Measurements from ENCODE around the gene TRAF4. TPM values are rescaled to one million over a fixed set of nuclear protein-coding genes. Genes with fewer than 3 reads are reported as not detected.
A peak's percentile ranks its signal among the peaks of the same experiment; 100 is the strongest.
"Not testable (repeated sequence)": the region's sequence is repeated elsewhere in the genome, so short reads cannot be mapped to it uniquely, and the experiment has no call there.

Gene TRAF4
- total and polyA plus RNA-seq, 12 donors = 1.3 to 6.4 (median 3.8) TPM

- no peak for TF ChIP-seq CTCF (IDR thresholded peaks at IDR 0.05)
- H3K27me3 ChIP-seq = no peaks in the 10 kb centered on the region
- ATAC-seq (no peak), DNase-seq (no peak)
- H3K27ac ChIP-seq = no peak overlapping the region
- H3K4me1 ChIP-seq = peaks cover 27 to 80% (median 62%) of the 10 kb centered on the region in 9 donors
- H3K36me3 ChIP-seq = peaks cover 0 to 47% (median 34%) of the 10 kb centered on the region in 9 donors
- 77 to 82% methylated on average over 6 of the region's 6 CpGs for WGBS, 2 donors
- intact Hi-C loops (cut with DNase I) = loop anchor here in 4 of 10 donors (10.0 kb wide), 2 partner anchors 192 to 392 kb away; no protein-coding TSS in a partner anchor
- no peak overlapping the region for H3K4me3 ChIP-seq
- no peaks in the 10 kb centered on the region for H3K9me3 ChIP-seq
Measured at GRCh38 chr17:28723159-28723835, 20.5 kb upstream of the TRAF4 start.

- intact Hi-C loops (cut with DNase I) = loop anchor here in 4 of 10 donors (10.0 kb wide), 2 partner anchors 191 to 391 kb away; no protein-coding TSS in a partner anchor
- DNase-seq = not testable (repeated sequence)
Measured at GRCh38 chr17:28723836-28724499, 19.8 kb upstream of the TRAF4 start.

GRCh38 chr17:28724500-28725165, 19.2 kb upstream of the TRAF4 start:
- Histone ChIP-seq H3K9me3 (no peaks in the 10 kb centered on the region), H3K27ac (peak overlapping the region in 2 of 10 donors; percentile 75 to 95), H3K4me3 (peak overlapping the region in 1 of 10 donors; percentile 83), H3K36me3 (peaks cover 0 to 47% (median 34%) of the 10 kb centered on the region in 9 donors), H3K4me1 (peaks cover 27 to 77% (median 51%) of the 10 kb centered on the region in 9 donors), H3K27me3 (no peaks in the 10 kb centered on the region)
- intact Hi-C loops (cut with DNase I) = loop anchor here in 6 of 10 donors (5.0 to 10.0 kb wide), 5 partner anchors 38 to 390 kb away; partner anchors contain the start of genes PHF12 (in 4 of the 6) and DHRS13 (in 1 of the 6)
- WGBS, 2 donors = 81 to 86% methylated on average over 10 of the region's 10 CpGs
- ATAC-seq = no peak
- TF ChIP-seq CTCF (IDR thresholded peaks at IDR 0.05) = no peak
- no peak for DNase-seq

More at GRCh38 chr17:28723836-28724499, 19.8 kb upstream of the TRAF4 start:
- Histone ChIP-seq H3K36me3 (peaks cover 0 to 47% (median 34%) of the 10 kb centered on the region in 9 donors), H3K4me1 (peaks cover 27 to 75% (median 55%) of the 10 kb centered on the region in 9 donors)
- not testable (repeated sequence) for H3K4me3 ChIP-seq, H3K27ac ChIP-seq, H3K27me3 ChIP-seq, H3K9me3 ChIP-seq, ATAC-seq
- 74 to 78% methylated on average over 4 of the region's 4 CpGs for WGBS, 2 donors

- no peak for TF ChIP-seq CTCF (IDR thresholded peaks at IDR 0.05)
- Histone ChIP-seq H3K36me3 (peaks cover 0 to 47% (median 34%) of the 10 kb centered on the region in 9 donors), H3K27me3 (no peaks in the 10 kb centered on the region), H3K4me3 (peak overlapping the region in 9 of 10 donors; percentile 50 to 89 (median 79)), H3K9me3 (no peaks in the 10 kb centered on the region), H3K27ac (peak overlapping the region in 7 of 10 donors; percentile 5 to 98 (median 69)), H3K4me1 (peaks cover 27 to 78% (median 51%) of the 10 kb centered on the region in 9 donors)
- intact Hi-C loops (cut with DNase I) = loop anchor here in 6 of 10 donors (5.0 to 10.0 kb wide), 5 partner anchors 37 to 390 kb away; partner anchors contain the start of genes PHF12 (in 4 of the 6) and DHRS13 (in 1 of the 6)
- 32 to 37% methylated on average over 20 of the region's 20 CpGs for WGBS, 2 donors
- ATAC-seq (no peak), DNase-seq (no peak)
Measured at GRCh38 chr17:28725166-28725659, 18.6 kb upstream of the TRAF4 start.

Measured in heart right ventricle (tissue), 16 donors.